GM19397 (cell line): Measurements from ENCODE around the gene ANAPC10.
"Not testable (repeated sequence)": the region's sequence is repeated elsewhere in the genome, so short reads cannot be mapped to it uniquely, and the experiment has no call there.

Source experiments
- ATAC-seq: cut with Tn5 transposase; IDR thresholded peaks from one replicate; pipeline ENCODE4 v1.9.1; 2021; ENCODE audit warnings: mild to moderate bottlenecking, moderate library complexity; ENCODE audit not compliant: unreplicated experiment

ANAPC10 gene

GRCh38 chr4:145097821-145098674 lies at the start of gene ANAPC10, which contains the start of gene ABCE1:
TSS of gene ANAPC10 (minus strand) at chr4:145098196. CDS start at chr4:145096099, 2,097 bp downstream.
TSS of gene ABCE1 (plus strand) at chr4:145098311. CDS start at chr4:145104413, 6,102 bp downstream.
- ATAC-seq = peak; percentile 83

- not testable (repeated sequence) for ATAC-seq
These were observed 38.2 kb upstream of the ANAPC10 start for GRCh38 chr4:145136219-145136618.

- peak; percentile 71 for ATAC-seq
These were observed 34.6 kb upstream of the ANAPC10 start for GRCh38 chr4:145132511-145133098.

GRCh38 chr4:145131848-145132247 lies 33.9 kb upstream of the ANAPC10 start:
- no peak for ATAC-seq

GRCh38 chr4:145130788-145131399 lies 32.9 kb upstream of the ANAPC10 start:
- no peak for ATAC-seq

GRCh38 chr4:145130130-145130529 lies 32.1 kb upstream of the ANAPC10 start:
- no peak for ATAC-seq

GRCh38 chr4:145125396-145125795 lies 27.4 kb upstream of the ANAPC10 start:
- ATAC-seq = no peak

GRCh38 chr4:145108128-145108527 lies 10.1 kb upstream of the ANAPC10 start:
- no peak for ATAC-seq

GRCh38 chr4:145107126-145107525 lies 9.1 kb upstream of the ANAPC10 start:
- ATAC-seq = no peak

GRCh38 chr4:145103496-145103895 lies 5.5 kb upstream of the ANAPC10 start:
- no peak for ATAC-seq

GRCh38 chr4:145102619-145103018 lies 4.6 kb upstream of the ANAPC10 start:
- ATAC-seq = no peak

GRCh38 chr4:145101091-145101490 lies 3.1 kb upstream of the ANAPC10 start:
- no peak for ATAC-seq

GRCh38 chr4:145099653-145100052 lies 1.7 kb upstream of the ANAPC10 start:
- ATAC-seq = no peak

- ATAC-seq = peak; percentile 12
These were observed 660 bp upstream of the ANAPC10 start for GRCh38 chr4:145098675-145099037.

GRCh38 chr4:145097331-145097820 lies 620 bp downstream of the ANAPC10 start:
- ATAC-seq = peak; percentile 5

GRCh38 chr4:145093638-145094037 lies 4.4 kb downstream of the ANAPC10 start:
- ATAC-seq = no peak

GRCh38 chr4:145090380-145090779 lies 7.6 kb downstream of the ANAPC10 start:
- ATAC-seq = no peak

GRCh38 chr4:145083891-145084605 lies 13.9 kb downstream of the ANAPC10 start:
- ATAC-seq = no peak

GRCh38 chr4:145081756-145082155 lies 16.2 kb downstream of the ANAPC10 start:
- no peak for ATAC-seq

- ATAC-seq = no peak
These were observed 21.5 kb downstream of the ANAPC10 start for GRCh38 chr4:145076469-145076855.
